Gastrocnemius medialis (tissue), 4 donors: ENCODE data around the gene LUC7L2. TPM values are rescaled to one million over a fixed set of nuclear protein-coding genes. Genes with fewer than 3 reads are reported as not detected.

Source experiments
- total RNA-seq, 4 donors: library from RNA; depleted of rRNA; stranded (reverse); fragments of >200 nt; gene quantifications; one replicate each; pipeline versions ENCODE4 v1.1.0 to v1.2.3, GENCODE V29; 2016

The LUC7L2 gene
- total RNA-seq, 4 donors from 2014 or later: 49.2 to 79.7 (median 54.0) TPM

Other genes with a start within 250 kb of the LUC7L2 start
- 10 to 100 TPM; 12.0 to 24.8 (median 17.2) TPM for gene UBN2, start 128.7 kb upstream of the LUC7L2 start, total RNA-seq
- gene FMC1, start 18.6 kb upstream of the LUC7L2 start, total RNA-seq: 10 to 100 TPM; 19.3 to 32.6 (median 31.3) TPM
- under 1 TPM in 1 of 4 donors, not detected in 3; 0.11 TPM for gene KLRG2, start 123.8 kb downstream of the LUC7L2 start, total RNA-seq
- gene CLEC2L, start 163.8 kb downstream of the LUC7L2 start, total RNA-seq: under 1 TPM in 1 of 4 donors, not detected in 3; 0.18 TPM